AG04449 (cell line): Measurements from ENCODE around the gene CCL4.

ENCODE experiments used
- CTCF ChIA-PET: fragments of 350-600 bp; formaldehyde crosslinking; extraction: SDS; loops from one replicate; lab custom pipeline; 2021; ENCODE audit warnings: antibody characterized with exemption; lab: Yijun Ruan, JAX
- POLR2A ChIA-PET: fragments of 400-600, 350-600 bp; formaldehyde crosslinking; extraction: SDS; loops from one replicate; lab custom pipeline; 2020; ENCODE audit warnings: antibody characterized with exemption, inconsistent platforms; lab: Yijun Ruan, JAX
- DNase-seq: peaks from one replicate; pipeline ENCODE4 v3.0.0-alpha.2; 2010; ENCODE audit warnings: low read depth, low spot score
- H3K4me3 ChIP-seq: 2 replicates; pipeline ENCODE4 v1.5.1; 2011; ENCODE audit warnings: low read depth, mild to moderate bottlenecking, control low read depth, low read length
- CTCF ChIP-seq: IDR thresholded peaks from one replicate; pipeline ENCODE4 v1.5.1; 2011; ENCODE audit warnings: mild to moderate bottlenecking, moderate library complexity, low read length, control low read depth, inconsistent platforms; ENCODE audit not compliant: insufficient read depth; ENCODE audit errors: missing control alignments

The CCL4 gene

GRCh38 chr17:36066365-36066985 lies 37.2 kb upstream of the CCL4 start:
- POLR2A ChIA-PET = no interaction called here
- no peak overlapping the region for H3K4me3 ChIP-seq
- DNase-seq = no peak
- CTCF ChIA-PET = no interaction called here
- no peak for TF ChIP-seq CTCF

GRCh38 chr17:36068524-36068923 lies 35.1 kb upstream of the CCL4 start:
- DNase-seq = no peak
- no peak overlapping the region for H3K4me3 ChIP-seq
- TF ChIP-seq CTCF = no peak
- POLR2A ChIA-PET = no interaction called here
- CTCF ChIA-PET = no interaction called here

- TF ChIP-seq CTCF = no peak
- ChIA-PET CTCF (no interaction called here), POLR2A (no interaction called here)
- no peak for DNase-seq
- no peak overlapping the region for H3K4me3 ChIP-seq
Measured at GRCh38 chr17:36069136-36069535, 34.5 kb upstream of the CCL4 start.

- no peak overlapping the region for H3K4me3 ChIP-seq
- ChIA-PET CTCF (interaction anchor here (1.5 kb wide), 1 partner anchor 101 kb away, joined by 3 read pairs; no protein-coding TSS in a partner anchor), POLR2A (no interaction called here)
- TF ChIP-seq CTCF = no peak
- no peak for DNase-seq
Measured at GRCh38 chr17:36070427-36070826, 33.2 kb upstream of the CCL4 start.

GRCh38 chr17:36071751-36072150 lies 31.9 kb upstream of the CCL4 start:
- CTCF ChIA-PET = interaction anchor here (1.3 to 1.5 kb wide), 3 partner anchors 96 to 102 kb away, joined by 3 to 5 read pairs (median 4); no protein-coding TSS in a partner anchor
- no peak overlapping the region for H3K4me3 ChIP-seq
- no peak for TF ChIP-seq CTCF
- POLR2A ChIA-PET = no interaction called here
- no peak for DNase-seq

GRCh38 chr17:36072431-36073121 lies 31.1 kb upstream of the CCL4 start:
- no peak overlapping the region for H3K4me3 ChIP-seq
- DNase-seq = no peak
- POLR2A ChIA-PET = no interaction called here
- peak; percentile 48 for TF ChIP-seq CTCF
- CTCF ChIA-PET = interaction anchor here (1.0 to 1.4 kb wide), 8 partner anchors 9 to 103 kb away, joined by 3 to 5 read pairs (median 3); partner anchors contain the start of gene CCL18
